ENCODE results near the gene ARNT2.

ARNT2 gene

DNA sequence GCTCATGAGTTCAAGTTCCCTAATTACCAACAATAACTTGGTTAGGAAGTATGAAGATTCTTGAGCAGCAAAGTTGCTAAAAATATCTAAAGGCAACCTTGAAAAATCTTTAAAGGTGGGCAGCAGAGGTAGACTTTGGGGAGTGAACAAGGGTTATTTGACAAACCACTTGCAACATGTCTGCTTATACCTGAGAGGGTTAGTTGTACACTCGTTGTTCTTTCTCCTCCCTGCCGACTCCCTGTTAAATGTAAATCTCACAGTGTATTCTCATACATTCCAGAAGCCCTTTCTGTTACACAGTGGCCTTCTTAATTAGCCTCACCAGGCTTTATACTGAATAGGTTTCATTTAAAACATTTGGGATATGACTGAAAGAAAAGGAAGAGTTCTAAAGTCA lies 121.7 kb downstream of the ARNT2 start:
- DNase-seq: no peak

- DNase-seq: no peak
Measured at GRCh38 chr15:80526556-80527340, 122.6 kb downstream of the ARNT2 start.

GRCh38 chr15:80527406-80527805 lies 123.2 kb downstream of the ARNT2 start:
- DNase-seq: no peak

DNA sequence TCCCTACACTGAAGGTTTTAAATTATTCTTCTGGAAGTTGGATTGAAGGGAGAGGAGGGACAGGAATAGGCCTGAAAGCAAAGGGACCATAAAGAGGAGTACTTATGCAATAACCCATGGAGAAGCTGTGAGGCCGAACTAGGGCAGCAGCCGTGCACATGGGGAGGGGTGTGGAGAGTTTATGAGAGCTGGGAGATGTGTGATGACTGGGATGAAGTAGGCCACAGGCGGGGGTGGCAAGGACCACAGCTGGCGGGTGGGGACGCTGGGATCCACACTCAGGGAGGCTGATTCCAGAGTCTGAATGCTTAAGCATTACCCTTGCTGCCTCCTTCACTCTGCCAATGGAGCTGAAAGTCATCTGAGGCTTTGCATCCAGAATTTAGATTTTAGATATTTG lies 123.8 kb downstream of the ARNT2 start:
- DNase-seq: no peak

DNA sequence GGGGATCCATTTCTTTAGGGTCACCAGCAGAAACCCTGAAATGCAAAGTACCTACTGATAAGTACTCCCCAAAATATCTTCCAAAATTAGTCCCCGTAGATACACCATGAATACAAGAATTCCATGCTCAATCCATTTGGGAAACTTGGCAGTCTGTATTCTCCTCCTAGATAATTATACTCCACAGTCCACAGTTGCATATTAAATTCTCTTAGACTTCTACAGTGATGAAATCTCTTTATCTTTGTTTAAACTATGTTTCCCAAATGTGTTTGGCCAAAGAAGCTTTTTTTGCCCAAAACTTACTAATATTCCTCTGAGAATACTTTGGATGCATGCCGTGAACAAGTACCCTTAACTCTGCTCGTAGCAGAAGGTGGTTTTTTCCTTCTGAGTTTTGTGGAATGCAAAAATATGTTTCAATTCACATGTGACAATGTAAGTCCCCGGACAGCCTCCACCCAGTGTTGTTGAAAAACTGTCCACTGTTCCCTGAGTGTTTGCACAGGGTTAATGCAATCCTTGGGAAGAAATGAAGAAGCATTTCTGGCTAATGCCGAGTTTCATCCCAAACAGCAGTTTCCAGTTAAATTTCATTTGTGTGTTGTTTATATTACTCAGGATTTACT lies 126.7 kb downstream of the ARNT2 start:
- no peak for DNase-seq

- DNase-seq: no peak
Measured at GRCh38 chr15:80531388-80531787, 127.2 kb downstream of the ARNT2 start.

GRCh38 chr15:80531796-80532195 lies 127.6 kb downstream of the ARNT2 start:
- DNase-seq: no peak

GRCh38 chr15:80533790-80534333 lies 129.7 kb downstream of the ARNT2 start:
- no peak for DNase-seq

- DNase-seq: no peak
Measured at GRCh38 chr15:80536231-80536630, 132.0 kb downstream of the ARNT2 start.

- no peak for DNase-seq
Measured at GRCh38 chr15:80536716-80537115, 132.5 kb downstream of the ARNT2 start.

DNA sequence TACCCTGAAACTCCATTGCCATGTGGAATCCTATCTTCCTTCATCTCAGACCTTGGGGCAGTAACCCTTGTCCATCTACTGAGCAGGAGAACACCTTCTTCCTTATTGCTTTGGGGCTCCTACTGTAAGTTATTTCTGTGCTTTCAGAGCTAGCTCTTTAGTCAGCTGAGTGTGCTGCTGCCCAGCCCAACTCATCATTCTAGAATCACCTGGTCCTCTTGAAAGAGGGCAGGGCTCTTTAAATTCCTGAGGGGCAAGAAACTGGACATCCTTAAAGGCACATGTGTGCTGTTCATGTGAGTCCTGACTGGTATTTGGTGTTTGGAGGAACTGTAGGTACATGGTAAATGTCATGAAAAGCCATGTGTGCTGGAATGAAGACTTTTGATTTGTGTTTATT lies 140.9 kb downstream of the ARNT2 start:
- DNase-seq: no peak

- no peak for DNase-seq
Measured at GRCh38 chr15:80547264-80547663, 143.1 kb downstream of the ARNT2 start.

DNA sequence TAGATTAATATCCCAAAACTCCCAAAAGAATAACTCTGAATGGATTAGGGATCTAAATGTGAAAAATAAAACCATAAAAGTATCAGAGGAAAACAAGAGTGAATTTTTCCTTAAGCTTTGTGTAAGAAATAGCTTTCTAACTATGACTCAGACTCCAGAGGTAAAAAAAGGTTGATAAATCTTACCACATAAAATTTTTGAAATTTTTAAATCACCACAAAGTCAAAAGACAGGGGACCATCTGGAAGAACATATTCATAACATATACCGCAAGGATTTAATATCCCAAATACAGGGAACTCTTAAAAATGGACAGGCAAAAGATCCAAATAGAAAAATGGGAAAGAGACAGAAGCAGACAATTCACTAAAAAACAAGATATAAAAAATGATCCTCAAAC lies 145.0 kb downstream of the ARNT2 start:
- no peak for DNase-seq

DNA sequence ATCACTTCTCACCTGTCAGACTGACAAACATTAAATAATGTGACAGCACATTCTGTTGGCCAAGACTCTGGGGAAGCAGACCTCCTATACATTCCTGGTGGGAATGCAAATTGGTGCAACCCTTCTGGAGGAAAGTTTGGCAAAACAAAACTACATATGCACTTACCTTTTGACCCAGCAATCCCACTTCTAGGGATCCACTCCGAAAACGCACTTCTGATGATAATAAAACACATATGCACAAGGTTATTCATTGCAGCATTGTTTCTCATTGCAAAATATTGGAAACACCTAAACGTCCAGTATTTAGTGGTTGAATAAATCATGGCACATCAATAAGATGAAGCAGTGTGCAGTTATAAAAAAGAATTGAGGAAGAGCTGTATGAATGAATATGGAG lies 145.5 kb downstream of the ARNT2 start:
- no peak for DNase-seq

- DNase-seq: no peak
Measured at GRCh38 chr15:80550219-80550907, 146.2 kb downstream of the ARNT2 start.

- DNase-seq: no peak
Measured at GRCh38 chr15:80550908-80551260, 146.7 kb downstream of the ARNT2 start.

DNA sequence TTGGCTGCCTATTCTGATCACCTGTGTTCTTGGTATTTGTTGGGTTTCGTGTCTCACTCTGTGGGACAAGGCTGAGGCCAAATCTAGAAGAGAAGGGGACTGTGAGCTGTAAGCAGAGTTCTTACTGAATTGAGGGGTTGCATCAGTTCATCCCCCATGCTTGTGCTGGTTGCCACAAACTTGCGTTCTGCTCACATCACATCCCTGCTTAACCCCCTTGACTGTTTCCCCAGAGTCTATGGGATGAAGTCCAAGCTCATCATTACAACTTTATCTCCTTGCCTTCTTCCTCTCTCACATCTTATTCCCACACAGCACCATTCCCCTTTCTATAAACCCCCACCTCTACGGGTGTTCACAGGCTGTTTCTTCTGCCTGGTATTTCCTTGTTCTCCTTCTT lies 147.2 kb downstream of the ARNT2 start:
- no peak for DNase-seq

- no peak for DNase-seq
Measured at GRCh38 chr15:80554560-80554959, 150.4 kb downstream of the ARNT2 start.

DNA sequence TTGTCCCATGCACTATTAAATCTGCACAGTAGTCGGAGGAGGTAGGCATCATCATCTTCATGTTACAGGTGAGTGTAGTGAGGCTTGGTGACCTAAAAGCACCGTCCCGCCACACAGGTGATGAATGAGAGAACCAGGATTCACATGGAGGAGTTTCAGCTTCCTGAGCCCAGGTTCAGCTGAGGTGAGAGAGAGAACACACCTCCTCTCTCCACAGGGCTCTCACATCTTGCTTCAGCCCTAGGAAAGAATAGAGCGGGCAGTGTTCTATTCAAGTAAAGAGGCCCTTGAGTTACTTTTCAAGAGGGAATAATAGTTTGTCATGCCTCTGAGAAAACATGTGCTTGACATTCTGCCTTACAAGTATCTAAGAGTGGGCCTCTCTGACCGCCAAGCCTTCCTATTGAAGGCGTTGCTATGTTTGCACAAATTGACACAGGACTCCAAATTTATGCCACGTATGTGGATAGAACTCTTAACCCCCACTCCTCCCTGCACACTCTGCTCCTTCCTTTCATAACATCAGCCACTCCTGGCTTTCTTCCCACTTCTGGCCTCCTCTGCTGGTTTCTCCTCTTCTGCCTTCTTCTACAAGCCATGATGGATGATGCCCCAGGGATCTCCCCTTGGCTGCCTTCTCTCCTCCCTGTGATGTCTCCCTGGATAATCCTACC lies 152.6 kb downstream of the ARNT2 start:
- DNase-seq: no peak

GRCh38 chr15:80557441-80558234 lies 153.5 kb downstream of the ARNT2 start:
- DNase-seq: no peak

- DNase-seq: no peak
Measured at GRCh38 chr15:80558631-80559319, 154.6 kb downstream of the ARNT2 start.

DNA sequence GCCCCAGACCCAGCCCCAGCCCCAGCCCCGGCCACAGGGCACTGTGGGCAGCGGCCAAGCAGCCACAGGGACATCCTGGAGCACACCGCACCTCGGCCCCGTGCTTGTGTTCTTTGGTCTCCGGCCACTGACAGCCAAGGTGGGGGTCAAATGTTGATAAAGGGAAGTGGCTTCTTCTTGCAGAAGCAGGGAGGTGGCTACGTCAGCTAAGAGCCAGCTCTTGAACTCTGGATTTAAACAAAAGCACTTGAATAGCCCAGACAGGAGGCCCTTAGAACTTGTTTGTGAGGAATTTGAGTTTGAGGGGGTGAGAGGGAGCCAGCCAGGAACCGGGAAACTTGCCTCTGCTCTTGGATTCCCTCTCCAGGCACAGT lies 155.1 kb downstream of the ARNT2 start:
- DNase-seq: no peak

All from activated gamma-delta T cell treated with Interleukin-2 at 50 U/mL for 16 hours (primary cell).